Measurements from ENCODE around the gene CLEC7A.

The CLEC7A gene

DNA sequence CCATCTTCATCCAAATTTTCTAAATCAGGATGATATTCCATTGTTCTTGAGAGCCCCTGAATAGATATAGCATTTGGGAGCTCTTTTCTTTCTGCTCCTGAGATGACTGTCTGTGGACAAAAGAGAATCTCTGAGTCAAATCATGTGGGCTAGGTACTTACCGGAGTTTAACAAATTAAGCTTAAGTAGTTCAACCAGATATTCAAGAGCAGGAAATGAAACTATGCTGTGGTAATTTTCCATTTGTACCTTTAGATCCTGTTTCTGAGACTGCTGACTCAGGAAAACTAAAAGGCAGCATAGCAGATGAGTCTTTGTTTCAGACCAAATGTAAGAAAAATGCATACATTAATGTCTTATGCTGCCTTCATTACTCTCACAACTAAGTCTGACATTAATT is at the start of gene CLEC7A:
Gene CLEC7A, minus strand, starts transcription at position 158 of the 400 bp plus-strand sequence. Its CDS starts 117 bp downstream, at position 41.
- DNase-seq (ENCODE audit: low spot score): no peak
- TF ChIP-seq, protein P1, sequence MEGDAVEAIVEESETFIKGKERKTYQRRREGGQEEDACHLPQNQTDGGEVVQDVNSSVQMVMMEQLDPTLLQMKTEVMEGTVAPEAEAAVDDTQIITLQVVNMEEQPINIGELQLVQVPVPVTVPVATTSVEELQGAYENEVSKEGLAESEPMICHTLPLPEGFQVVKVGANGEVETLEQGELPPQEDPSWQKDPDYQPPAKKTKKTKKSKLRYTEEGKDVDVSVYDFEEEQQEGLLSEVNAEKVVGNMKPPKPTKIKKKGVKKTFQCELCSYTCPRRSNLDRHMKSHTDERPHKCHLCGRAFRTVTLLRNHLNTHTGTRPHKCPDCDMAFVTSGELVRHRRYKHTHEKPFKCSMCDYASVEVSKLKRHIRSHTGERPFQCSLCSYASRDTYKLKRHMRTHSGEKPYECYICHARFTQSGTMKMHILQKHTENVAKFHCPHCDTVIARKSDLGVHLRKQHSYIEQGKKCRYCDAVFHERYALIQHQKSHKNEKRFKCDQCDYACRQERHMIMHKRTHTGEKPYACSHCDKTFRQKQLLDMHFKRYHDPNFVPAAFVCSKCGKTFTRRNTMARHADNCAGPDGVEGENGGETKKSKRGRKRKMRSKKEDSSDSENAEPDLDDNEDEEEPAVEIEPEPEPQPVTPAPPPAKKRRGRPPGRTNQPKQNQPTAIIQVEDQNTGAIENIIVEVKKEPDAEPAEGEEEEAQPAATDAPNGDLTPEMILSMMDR (IDR thresholded peaks at IDR 0.05): no peak
- Histone ChIP-seq H3K4me3 (peak within 1 kb of the TSS; percentile 19), H3K27ac (peak within 1 kb of the TSS in 1 of 2 donors; percentile 56)

DNA sequence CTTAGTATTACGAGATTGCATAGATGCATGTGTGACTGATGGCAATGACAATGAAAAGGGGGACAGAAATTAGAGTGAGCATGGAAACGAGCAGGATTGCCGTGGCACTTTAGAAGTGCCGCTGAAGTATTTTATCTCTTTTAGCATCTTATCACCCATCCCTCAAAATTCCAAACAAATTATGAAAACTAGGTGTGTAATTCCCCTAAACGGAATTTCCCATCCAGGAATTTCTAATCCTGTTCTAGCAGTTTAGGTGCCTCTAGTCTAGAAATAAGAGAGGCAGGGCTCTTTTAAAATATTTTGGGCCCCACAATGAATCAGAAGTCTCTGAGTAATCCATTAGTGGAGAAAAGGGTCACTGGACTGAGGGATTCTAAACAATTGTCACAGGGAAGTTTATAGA is 49.8 kb upstream of the CLEC7A start:
- H3K27ac ChIP-seq: no peak overlapping the region
- H3K4me3 ChIP-seq: no peak overlapping the region
- TF ChIP-seq, protein P1 (IDR thresholded peaks at IDR 0.05): no peak
- no peak for DNase-seq (ENCODE audit: low spot score)

DNA sequence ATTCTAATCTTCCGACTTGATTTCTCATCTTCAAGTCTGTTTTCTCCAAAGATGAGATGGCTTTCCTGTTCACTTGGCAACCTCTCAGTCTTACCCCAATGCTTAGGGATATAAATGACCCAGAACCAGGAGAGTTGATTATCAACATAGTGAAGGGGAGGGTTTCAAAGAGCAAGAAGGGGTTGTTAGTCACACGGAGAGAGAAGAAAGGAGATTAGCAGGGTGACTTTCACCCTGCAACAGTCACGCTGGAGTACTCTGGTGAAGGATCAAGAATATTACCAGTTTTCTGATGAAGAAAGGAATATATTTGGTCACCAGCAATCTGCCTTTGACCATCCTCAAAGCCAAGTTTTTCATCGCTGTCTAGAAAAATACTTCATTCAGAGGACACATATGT is 48.8 kb upstream of the CLEC7A start, which contains the start of gene TMEM52B:
Gene TMEM52B, plus strand, starts transcription at position 212 of the 400 bp plus-strand sequence. CDS start 543 bp downstream, outside the sequence.
- DNase-seq (ENCODE audit: low spot score): no peak
- H3K4me3 ChIP-seq: no peak within 1 kb of the TSS
- no peak within 1 kb of the TSS for H3K27ac ChIP-seq
- TF ChIP-seq, protein P1 (IDR thresholded peaks at IDR 0.05): no peak

DNA sequence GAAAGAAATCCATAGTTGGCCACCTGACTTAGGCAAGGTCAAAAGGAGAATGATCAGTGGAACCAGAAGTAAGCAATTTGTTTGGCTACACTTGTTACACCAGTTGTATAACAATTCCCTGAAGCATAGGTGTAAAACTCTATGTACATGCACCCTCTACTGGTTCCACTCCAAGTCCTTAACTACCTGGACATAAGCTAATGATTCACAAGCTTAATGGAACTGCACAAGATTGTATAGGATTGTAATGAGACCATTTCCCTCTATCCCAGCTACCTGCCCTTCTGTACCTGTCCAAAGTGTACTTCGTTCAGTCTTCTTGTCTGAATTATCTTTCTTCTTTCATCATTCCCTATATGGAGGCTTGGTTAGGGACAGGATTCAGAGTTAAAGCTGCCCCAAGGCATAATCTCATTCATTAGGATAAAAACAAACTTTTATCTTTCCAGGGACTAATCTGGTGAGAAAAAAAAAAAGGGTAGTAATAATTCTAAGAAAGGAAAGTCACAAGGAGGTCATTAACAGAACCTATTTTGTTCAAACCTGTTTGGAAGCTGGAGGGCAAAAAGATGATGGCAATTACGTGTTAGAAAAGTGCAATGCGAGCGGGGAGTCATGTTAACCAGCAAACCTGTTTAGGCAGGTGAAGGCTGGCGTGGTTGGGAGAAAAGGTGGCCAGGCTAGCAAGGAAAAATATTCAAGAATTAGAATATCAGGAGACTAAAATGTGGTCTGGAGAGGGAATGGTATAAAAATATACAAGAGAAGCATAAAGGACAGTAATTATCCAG is 46.0 kb upstream of the CLEC7A start:
- DNase-seq (ENCODE audit: low spot score): no peak
- no peak overlapping the region for H3K4me3 ChIP-seq
- TF ChIP-seq, protein P1 (IDR thresholded peaks at IDR 0.05): no peak
- no peak overlapping the region for H3K27ac ChIP-seq

DNA sequence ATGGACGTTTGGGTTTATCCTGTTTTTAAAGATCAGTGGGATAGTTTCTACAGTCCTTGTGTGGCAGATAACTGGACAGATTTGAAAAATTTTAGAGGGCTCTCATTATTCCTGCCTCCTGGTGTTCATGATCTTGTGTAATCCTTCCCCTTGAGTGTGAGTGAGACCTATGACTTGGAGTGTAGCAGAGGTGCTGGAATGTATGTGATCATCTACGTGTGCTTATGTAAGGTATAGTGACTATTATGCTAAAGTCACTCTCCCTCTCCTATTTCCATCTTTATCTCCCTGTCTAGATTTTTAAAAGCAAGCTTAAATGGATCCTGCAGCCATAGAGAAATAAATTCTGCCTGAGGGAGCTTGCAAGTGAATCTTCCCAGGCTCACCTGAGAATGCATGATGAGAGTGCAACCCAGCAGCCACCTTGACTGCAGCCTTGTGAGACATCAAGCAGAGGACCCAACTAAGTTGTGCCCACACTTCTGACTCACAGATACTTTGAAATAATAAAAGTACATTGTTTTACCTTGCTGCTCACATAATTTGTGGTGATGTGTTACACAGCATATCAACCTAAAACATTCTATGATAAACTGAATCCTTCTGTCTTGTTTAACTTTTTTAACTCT is 45.1 kb upstream of the CLEC7A start:
- TF ChIP-seq, protein P1 (IDR thresholded peaks at IDR 0.05): no peak
- no peak for DNase-seq (ENCODE audit: low spot score)
- Histone ChIP-seq H3K4me3 (no peak overlapping the region), H3K27ac (no peak overlapping the region)

DNA sequence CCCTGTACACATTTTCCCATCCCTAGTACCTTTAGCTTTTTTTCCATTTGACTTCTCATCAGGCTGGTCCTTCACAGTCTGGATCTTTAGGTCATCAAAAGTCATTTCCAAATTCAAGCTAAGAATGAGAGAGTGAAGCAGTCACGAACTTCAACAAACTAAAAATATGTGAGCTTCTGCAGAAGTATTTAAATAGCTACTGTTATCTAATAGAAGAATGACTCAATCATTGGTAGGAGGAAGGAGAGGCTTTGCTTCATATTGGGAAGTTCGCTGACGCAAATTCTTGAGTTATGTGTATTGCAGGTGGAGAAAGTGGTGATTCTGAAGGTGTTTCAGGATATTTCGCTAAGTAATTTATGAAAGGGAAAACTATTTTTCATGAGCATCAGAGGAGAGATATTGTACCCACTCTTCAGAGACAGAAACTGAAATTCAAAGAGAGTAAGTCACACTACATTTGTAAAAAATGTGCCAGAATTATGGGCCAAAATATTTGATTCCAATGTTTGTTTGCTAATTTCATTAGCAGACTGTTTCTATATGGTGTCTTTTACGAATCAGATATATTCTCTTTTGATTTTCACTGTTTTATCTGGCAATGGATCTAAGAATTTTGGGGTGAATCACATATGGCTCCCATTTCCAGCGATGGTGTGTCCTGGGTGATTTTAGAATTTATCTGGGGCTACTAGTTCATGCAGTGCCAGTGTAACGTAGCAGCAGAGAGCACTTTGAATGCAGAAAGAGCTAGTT is 42.2 kb upstream of the CLEC7A start, which contains the start of gene OLR1:
Gene OLR1, minus strand, starts transcription at position 160 of the 756 bp plus-strand sequence. Its CDS starts 55 bp downstream, at position 105.
- TF ChIP-seq, protein P1 (IDR thresholded peaks at IDR 0.05): no peak
- H3K27ac ChIP-seq: no peak within 1 kb of the TSS
- DNase-seq (ENCODE audit: low spot score): no peak
- no peak within 1 kb of the TSS for H3K4me3 ChIP-seq
